NCI-H510A treated with DMSO at 0.1 percent for 48 hours (cell line): ENCODE data around the gene TBL1X.
"Not testable (repeated sequence)": the region's sequence is repeated elsewhere in the genome, so short reads cannot be mapped to it uniquely, and the experiment has no call there.

Source experiments
- DNase-seq: peaks from one replicate; lab custom pipeline; 2025; lab: John Stamatoyannopoulos, UW

The TBL1X gene

DNA sequence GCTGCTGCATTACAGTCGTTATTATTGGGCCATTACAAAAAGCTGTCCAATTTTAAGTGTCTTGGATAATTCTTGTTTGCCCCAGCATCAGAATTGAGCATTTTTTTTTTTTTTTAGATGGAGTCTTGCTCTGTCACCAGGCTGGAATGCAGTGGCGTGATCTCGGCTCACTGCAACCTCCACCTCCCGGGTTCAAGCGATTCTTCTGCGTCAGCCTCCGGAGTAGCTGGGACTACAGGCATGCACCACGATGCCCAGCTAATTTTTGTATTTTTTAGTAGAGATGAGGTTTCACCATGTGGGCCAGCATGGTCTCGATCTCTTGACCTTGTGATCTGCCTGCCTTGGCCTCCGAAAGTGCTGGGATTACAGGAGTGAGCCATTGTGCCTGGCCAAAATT lies 71.3 kb downstream of the TBL1X start:
- DNase-seq, result not testable (repeated sequence)

DNA sequence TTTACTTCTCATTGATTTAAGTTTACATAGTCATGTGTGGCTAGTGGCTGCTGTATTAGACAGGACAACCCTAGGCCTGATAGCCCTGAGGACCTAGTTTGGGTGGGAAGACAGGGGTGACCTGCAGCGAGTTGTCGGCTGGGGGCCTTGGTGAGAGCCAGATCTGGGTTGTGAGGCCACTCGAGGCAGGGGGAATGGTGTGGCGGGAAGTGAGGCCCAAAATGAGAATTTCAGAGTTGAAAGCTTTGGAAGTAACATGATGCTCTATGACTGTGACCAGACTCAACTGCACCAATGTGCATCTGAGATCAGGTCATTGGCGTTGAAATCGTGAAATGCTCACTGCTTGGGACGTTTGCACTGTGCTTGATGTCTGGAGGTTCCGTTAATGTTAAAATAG lies 72.9 kb downstream of the TBL1X start:
- no peak for DNase-seq

- DNase-seq, result peak; percentile 82
These were observed 73.7 kb downstream of the TBL1X start for GRCh38 chrX:9538544-9539045.

DNA sequence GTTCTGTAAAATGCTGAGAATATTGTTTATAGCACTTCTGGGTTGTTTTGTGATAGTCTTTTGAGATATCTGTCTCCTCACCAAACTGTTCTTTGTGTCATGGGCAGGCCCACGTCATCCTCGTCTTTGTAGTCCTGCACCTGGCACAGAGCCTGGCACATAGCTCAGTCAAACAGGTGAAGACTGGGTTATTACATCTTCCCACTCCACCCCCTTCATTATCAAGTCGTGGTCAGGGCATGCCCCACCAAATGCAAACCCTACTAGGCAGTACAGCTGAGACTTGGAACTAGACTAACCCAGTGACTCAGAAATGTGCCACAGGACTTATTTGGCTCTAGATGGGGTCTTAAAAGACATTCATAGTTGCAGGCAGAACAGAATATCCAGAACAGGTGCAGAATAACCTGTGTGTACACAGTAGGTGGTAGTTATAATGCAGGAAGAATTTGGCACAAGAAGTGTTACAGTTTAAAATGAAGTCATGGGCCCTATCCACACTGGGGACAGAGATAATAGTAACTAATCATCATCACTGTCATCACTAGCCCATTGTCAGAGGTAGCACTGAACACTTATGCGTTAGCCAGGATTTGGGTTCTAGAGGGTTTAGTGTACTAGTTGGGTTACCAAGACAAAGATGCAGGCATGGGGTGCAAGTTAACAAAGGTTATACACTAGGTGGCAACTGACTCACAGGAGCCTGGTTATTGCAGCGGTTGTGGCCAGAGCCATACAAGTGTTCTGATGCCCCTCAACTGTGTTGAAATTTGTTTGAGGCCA lies 74.9 kb downstream of the TBL1X start:
- no peak for DNase-seq

- DNase-seq, result no peak
These were observed 77.4 kb downstream of the TBL1X start for GRCh38 chrX:9542106-9542760.

DNA sequence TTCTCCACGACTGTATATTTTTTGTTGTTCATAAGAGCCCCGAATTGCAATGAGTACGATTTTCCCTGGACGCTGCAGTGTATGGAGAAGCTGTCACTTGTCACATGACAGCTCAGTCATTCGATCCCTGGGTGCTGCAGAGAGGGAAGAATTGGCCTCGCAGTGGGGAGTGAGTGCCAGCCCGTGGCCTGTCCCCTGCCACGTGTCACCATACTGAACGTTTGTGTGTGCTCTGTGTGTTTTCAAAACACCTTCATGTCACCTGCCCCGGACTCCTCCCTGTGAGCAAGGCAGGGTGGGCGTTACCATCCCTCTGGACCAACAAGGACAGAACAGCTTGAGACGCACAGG lies 77.9 kb downstream of the TBL1X start:
- peak; percentile 13 for DNase-seq

GRCh38 chrX:9555354-9555753 lies 90.5 kb downstream of the TBL1X start:
- no peak for DNase-seq

GRCh38 chrX:9557091-9557490 lies 92.2 kb downstream of the TBL1X start:
- DNase-seq, result no peak

DNA sequence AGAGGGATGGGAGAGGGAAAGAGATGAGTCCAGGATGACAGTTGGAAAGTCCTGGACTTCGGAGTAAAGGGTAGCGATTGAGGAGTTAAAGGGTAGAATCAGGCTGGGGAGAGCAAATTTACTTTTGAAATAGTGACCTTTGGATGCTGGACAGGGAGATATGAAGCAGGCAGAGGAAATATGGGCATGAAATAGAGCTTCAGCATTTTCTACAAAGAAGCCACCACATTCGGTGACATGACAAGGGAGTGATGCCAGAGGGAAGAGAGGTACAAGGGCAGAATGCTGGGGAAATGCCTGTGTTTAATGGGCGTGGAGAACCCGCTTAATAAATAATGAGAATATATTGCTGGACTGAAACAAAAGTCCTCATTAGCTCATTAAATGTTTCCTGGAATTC lies 92.7 kb downstream of the TBL1X start:
- no peak for DNase-seq

DNA sequence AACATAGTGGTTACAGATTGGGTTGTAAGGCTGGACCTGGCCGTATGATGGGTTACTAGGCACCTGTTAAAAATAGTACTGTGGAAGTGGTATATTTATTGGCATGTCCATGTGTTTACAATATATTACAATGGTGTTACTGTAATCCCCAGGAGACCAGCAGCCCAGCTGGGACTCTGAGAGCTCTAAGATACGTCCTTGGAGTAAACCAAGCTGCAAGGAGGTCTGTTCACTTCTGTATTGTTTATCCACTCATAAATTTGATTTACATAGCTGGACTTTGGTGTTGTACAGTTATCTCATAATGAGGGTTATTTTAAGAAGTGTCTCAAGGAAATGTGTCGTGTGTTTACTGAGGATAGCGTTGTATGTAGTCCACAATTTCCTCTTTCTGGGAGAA lies 93.8 kb downstream of the TBL1X start:
- no peak for DNase-seq

- no peak for DNase-seq
These were observed 95.4 kb downstream of the TBL1X start for GRCh38 chrX:9560219-9560618.

- DNase-seq, result no peak
These were observed 96.3 kb downstream of the TBL1X start for GRCh38 chrX:9561199-9561598.

DNA sequence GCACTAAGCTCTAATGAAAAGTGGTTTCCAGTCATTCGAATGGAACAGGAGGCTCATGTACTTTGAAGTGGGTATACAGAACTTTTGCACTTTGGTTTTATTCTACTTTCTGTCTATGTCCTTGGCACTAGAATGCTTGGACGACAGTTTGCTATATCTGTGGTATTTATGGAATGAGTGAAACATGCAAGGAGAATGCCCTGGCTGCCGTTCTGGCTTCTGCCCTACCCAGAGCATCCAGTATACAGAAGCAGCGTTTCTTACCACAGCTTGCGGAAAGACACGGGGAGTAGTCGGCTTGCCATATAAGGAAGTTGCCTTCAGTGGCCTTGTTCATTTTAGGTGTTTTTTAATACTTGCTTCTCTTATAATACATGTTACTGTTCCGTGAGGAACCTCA lies 98.0 kb downstream of the TBL1X start:
- DNase-seq, result no peak

GRCh38 chrX:9566150-9566621 lies 101.3 kb downstream of the TBL1X start:
- no peak for DNase-seq

DNA sequence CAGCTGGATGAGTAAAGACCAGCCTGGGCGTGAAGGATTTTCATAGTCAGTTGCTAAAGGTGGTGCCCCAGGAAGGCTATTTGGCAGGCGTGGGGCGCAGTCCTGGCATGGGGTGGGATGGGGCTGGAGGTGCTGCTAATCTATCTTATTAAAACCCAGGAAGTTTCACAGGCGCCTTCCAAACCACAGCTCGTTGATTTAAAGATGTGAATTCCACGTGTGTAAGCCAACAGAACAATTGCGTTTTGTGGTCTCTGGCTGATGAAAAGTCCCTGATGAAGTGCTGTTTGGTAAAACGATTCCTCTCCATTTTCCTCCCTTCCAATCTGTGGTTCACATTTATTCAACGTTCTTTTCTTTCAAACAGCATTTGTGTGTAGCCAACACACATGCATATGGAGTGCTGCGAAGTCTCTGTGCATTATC lies 105.0 kb downstream of the TBL1X start:
- no peak for DNase-seq

DNA sequence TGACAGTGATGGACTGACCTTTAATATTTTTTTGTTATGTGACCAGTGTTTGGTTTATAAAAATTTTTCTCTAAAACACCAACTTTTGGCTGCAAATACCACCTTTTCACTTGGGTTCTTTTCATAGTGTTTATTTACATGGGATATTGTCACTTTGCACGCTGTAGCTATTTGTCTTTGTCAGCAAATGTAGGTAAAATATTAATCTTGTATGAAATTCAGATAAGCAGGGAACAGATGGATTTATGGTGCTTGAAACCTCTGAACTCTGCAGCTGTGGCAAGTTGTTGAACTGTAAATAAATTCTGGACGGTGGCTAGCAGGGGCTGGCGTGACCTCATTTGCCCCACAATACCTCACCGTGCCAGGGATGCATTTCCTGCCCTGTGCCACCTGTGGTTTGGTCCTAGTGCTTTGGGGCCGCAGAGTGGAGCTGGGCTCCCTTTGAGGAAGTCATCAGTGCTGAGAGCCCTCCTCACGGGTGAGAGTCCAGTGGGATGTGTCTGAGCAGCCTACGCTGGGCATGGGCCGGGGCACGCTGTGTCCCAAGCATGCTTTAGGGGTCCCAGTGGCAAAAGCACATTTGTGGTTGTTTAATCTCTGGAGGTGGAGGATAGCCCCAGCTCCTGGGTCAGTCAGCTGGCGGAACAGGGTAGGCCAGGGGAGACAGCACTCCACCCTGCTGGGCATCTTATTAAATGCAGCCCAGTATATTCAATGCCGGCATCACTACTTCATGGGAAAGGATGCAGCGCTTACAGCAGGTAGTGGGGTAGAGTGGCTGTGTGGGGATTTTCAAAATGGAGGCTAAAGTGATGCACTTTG lies 108.6 kb downstream of the TBL1X start:
- peak; percentile 46 for DNase-seq

- peak; percentile 32 for DNase-seq
These were observed 111.2 kb downstream of the TBL1X start for GRCh38 chrX:9576059-9576458.

DNA sequence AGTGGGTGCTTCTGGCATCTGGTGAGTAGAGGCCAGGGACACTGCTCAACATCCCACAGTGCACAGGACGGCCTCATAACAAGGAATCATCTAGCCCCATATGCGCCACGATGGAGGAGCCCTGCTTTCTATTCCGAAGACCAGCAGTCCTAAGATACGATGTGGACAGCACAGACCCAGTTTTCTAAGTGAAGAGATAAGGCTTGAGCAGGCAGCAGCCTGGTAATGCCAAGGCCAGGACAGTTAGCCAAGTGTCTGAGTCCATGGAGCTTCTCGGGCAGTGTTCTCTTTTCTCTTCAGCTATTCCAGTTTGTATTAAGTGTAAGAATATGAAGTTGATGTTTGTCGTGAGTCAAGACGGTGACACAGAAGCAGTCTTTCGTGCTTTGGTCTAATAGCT lies 112.7 kb downstream of the TBL1X start:
- no peak for DNase-seq

DNA sequence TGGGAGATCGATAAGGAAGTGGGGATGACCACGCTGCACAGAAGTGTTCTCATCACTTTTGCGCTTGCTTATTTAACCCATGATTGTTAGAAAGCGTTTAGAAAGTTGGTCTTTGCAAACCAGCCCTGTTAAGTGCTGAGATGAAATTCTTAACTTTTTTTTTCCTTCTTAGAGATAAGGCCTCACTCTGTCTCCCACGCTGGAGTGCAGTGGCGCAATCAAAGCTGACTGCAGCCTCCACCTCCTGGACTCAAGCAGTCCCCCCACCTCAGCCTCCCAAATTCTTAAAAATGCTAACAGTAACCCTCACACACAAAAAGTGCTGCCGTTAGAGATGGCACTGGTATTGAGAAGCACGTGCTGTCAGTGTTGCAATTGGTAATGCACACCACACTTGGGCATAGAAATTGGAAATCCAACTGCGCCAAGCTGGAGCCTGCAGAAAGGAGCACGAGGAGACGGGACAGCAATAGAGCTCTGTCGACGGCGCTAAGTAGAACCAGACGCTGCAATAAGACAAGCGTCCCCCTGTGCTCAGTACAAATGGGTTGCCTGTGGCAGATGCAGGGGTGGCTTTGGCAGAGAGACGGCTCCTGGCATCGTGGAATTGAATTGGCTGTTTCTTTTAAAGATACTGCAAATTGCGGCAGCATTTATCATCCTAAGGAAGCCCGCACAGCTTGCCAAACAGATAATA lies 113.4 kb downstream of the TBL1X start:
- DNase-seq, result no peak

- no peak for DNase-seq
These were observed 117.0 kb downstream of the TBL1X start for GRCh38 chrX:9581771-9582385.

DNA sequence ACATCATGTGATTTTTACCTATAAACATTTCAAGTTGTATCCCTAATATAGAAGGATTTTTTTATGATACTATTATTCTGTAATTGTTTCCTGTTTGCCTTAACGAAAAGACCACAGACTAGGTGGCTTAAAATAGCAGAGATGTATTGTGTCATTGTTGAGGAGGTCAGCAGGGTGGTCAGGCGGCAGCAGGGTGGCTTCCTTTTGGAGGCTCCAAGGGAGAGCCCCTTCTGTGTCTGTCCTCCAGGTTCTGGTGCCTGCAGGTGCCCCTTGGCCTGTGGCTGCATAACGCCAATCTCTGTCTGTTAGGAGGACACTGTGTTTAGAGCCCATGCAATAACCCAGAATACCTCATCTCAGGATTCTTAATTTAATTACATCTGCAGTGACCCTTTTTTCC lies 118.1 kb downstream of the TBL1X start:
- DNase-seq, result no peak

DNA sequence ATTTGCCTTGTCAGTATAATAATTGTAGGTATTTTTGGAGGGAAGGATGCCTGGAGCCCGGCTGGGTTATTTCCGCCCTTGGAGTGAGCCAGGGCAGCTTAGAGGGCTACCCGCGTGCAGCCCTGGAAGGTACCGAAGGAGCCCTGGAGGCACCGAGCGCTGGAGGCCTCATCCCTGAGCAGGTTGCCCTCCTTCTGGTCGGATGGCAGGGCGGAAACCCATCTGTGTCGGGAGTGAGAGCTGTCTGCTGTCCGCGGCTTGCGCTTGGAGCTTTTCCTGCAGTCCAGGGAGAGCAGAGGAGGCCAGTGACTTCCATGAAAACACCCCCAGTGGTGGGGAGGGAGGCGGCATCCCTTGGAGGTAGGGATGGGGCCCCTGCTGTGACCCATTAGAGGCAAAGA lies 122.1 kb downstream of the TBL1X start:
- peak; percentile 50 for DNase-seq
